RWPE2 (cell line): ENCODE data around the gene KLK2.

Source experiments
- ATAC-seq: fragments of 200-7000 bp; cut with Tn5 transposase; 3 replicates; pipeline ENCODE4 v1.9.1; 2021; ENCODE audit warnings: low read depth
- DNase-seq: peaks from one replicate; pipeline ENCODE4 v3.0.0-alpha.2; 2020; ENCODE audit warnings: low spot score
- H3K27ac ChIP-seq: fragments of 450-650 bp; 2 replicates; pipeline ENCODE4 v1.5.1; 2017; ENCODE audit warnings: mild to moderate bottlenecking; ENCODE audit not compliant: poor library complexity, severe bottlenecking
- H3K27me3 ChIP-seq: fragments of 250-450 bp; sonication (Bioruptor Pico); 2 replicates; pipeline ENCODE4 v1.5.1; 2021; ENCODE audit warnings: mild to moderate bottlenecking, moderate library complexity; ENCODE audit not compliant: insufficient read depth, poor library complexity, severe bottlenecking
- H3K36me3 ChIP-seq: fragments of 250-450 bp; sonication (Bioruptor Pico); 2 replicates; pipeline ENCODE4 v1.5.1; 2020; ENCODE audit warnings: low read depth, mild to moderate bottlenecking, moderate library complexity
- H3K4me1 ChIP-seq: fragments of 250-450 bp; sonication (Bioruptor Pico); 2 replicates; pipeline ENCODE4 v1.5.1; 2021; ENCODE audit warnings: mild to moderate bottlenecking, moderate library complexity; ENCODE audit not compliant: insufficient read depth, poor library complexity, severe bottlenecking
- H3K4me3 ChIP-seq: fragments of 250-450 bp; sonication (Bioruptor Pico); 2 replicates; pipeline ENCODE4 v1.5.1; 2021; ENCODE audit warnings: mild to moderate bottlenecking, moderate library complexity; ENCODE audit not compliant: severe bottlenecking
- H3K9me3 ChIP-seq: fragments of 250-450 bp; sonication (Bioruptor Pico); 2 replicates; pipeline ENCODE4 v1.5.1; 2021; ENCODE audit warnings: mild to moderate bottlenecking, moderate library complexity; ENCODE audit not compliant: severe bottlenecking
- TF ChIP-seq, protein P1 (sequence below): fragments of 450-650 bp; IDR thresholded peaks from one replicate; pipeline ENCODE4 v1.5.1; 2017; ENCODE audit warnings: mild to moderate bottlenecking, moderate library complexity; ENCODE audit not compliant: poor library complexity, severe bottlenecking

KLK2 gene

DNA sequence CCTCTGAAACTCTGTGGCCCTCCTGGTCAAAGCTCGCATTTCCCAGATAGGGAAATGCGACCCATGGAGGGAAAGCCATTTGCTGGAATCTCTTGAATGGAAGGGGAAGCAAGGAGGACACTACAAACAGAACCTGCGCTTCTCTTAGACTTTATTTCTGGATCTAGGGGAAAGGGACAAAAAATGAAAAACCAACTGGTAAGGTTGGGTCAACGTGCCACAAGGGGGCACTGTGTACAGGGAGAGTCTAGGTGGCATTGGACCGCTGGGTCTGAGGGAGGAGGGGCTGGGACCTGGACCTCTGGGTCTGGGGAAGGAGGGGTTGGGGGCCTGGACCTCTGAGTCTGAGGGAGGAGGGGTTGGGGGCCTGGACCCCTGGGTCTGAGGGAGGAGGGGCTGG lies 33.0 kb downstream of the KLK2 start:
- Histone ChIP-seq H3K9me3 (no peaks in the 10 kb centered on the region), H3K4me1 (no peaks in the 10 kb centered on the region), H3K27me3 (no peaks in the 10 kb centered on the region), H3K27ac (no peak overlapping the region), H3K36me3 (no peaks in the 10 kb centered on the region), H3K4me3 (no peak overlapping the region)
- TF ChIP-seq, protein P1, sequence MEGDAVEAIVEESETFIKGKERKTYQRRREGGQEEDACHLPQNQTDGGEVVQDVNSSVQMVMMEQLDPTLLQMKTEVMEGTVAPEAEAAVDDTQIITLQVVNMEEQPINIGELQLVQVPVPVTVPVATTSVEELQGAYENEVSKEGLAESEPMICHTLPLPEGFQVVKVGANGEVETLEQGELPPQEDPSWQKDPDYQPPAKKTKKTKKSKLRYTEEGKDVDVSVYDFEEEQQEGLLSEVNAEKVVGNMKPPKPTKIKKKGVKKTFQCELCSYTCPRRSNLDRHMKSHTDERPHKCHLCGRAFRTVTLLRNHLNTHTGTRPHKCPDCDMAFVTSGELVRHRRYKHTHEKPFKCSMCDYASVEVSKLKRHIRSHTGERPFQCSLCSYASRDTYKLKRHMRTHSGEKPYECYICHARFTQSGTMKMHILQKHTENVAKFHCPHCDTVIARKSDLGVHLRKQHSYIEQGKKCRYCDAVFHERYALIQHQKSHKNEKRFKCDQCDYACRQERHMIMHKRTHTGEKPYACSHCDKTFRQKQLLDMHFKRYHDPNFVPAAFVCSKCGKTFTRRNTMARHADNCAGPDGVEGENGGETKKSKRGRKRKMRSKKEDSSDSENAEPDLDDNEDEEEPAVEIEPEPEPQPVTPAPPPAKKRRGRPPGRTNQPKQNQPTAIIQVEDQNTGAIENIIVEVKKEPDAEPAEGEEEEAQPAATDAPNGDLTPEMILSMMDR = peak; percentile 25
- DNase-seq (no peak), ATAC-seq (no peak)

- Histone ChIP-seq H3K27ac (no peak overlapping the region), H3K36me3 (no peaks in the 10 kb centered on the region), H3K4me3 (no peak overlapping the region), H3K9me3 (no peaks in the 10 kb centered on the region), H3K4me1 (no peaks in the 10 kb centered on the region), H3K27me3 (peaks cover 12% of the 10 kb centered on the region)
- TF ChIP-seq, protein P1 = no peak
- DNase-seq (no peak), ATAC-seq (no peak)
These were observed 35.1 kb downstream of the KLK2 start for GRCh38 chr19:50908336-50908735.

DNA sequence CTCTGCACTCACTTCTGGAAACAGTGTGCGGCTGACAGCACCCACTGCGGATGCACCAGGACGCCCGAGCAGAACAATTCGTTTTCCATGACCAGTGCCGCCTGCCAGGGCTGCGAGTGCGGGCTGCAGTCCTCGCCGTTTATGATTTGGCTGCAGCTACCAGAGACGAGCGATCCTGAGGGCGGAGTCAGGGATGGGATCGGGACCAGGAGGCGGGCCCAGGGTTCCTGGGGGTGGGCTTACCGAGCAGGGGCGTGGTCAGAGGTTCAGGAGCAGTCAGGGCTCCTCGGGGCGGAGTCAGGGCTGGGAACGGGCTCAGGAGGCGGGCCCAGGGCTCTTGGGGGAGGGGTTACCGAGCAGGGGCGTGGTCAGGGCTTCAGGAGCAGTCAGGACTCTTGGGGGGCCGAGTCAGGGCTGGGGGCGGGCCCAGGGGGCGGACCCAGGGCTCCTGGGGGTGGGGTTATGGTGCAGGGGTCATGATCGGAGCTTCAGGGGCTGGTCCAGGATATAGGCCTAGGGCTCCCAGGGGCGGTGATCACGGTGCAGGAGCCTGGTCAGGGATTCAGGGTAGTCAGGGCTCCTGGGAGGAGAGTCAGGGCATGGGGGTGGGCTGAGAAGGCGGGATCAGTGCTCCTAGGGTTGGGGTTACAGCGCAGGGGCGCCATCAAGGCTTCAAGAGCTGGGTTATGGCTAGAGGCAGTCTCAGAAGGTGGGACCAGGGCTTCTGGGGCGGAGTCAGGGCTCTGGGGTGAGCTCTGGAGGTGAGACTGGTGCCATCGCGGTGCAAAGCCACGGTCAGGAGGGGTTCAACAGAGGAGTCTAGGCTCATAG lies 36.2 kb downstream of the KLK2 start:
- TF ChIP-seq, protein P1 = no peak
- Histone ChIP-seq H3K36me3 (no peaks in the 10 kb centered on the region), H3K9me3 (no peaks in the 10 kb centered on the region), H3K4me1 (no peaks in the 10 kb centered on the region), H3K4me3 (no peak overlapping the region), H3K27ac (no peak overlapping the region), H3K27me3 (peaks cover 12% of the 10 kb centered on the region)
- ATAC-seq = peak; percentile 71
- DNase-seq = no peak

DNA sequence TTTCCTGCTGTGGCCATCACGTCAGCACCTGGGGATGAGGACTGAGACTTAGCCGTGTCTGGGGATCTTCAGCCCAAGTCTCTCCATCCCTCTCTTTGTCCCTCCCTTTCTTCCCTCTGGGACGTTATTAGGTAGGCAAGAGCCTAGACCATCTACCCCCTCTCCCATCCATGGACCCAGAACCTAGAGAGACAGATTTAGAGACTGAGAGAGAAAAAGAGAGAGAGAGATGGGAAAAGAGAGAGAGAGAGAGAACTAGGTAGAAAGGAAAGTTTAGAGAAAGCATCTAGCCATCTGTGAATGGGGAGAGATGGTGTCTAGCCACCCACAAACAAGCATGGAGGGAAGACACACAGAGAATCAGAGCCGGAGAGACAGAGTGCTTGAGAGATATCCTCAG lies 37.5 kb downstream of the KLK2 start:
- Histone ChIP-seq H3K36me3 (no peaks in the 10 kb centered on the region), H3K4me1 (no peaks in the 10 kb centered on the region), H3K4me3 (no peak overlapping the region), H3K9me3 (no peaks in the 10 kb centered on the region), H3K27ac (no peak overlapping the region), H3K27me3 (peaks cover 12% of the 10 kb centered on the region)
- DNase-seq (no peak), ATAC-seq (0 out of 3 replicates have a peak, but pooled peaks have one; percentile 9)
- TF ChIP-seq, protein P1 = no peak
